A549 (cell line): ENCODE results near the gene MCOLN2. TPM values are rescaled to one million over a fixed set of nuclear protein-coding genes. Genes with fewer than 3 reads are reported as not detected.

ENCODE experiments used
- ATAC-seq, 2 experiments: fragments of 200-7000 bp in 1 of 2; fragments of >200 bp in 1 of 2; cut with Nextera tagmentation in 1 of 2; cut with Tn5 transposase in 1 of 2; 3 replicates each; pipeline versions ENCODE4 v1.8.0 to v1.9.1; 2018 to 2020; ENCODE audit warnings: mild to moderate bottlenecking in 1 of 2, moderate library complexity in 1 of 2
- CTCF ChIA-PET: fragments of 300-600 bp; sonication (Branson Sonifier 250); formaldehyde crosslinking; extraction: SDS; loops from one replicate; lab custom pipeline; 2021; ENCODE audit warnings: antibody characterized with exemption, inconsistent platforms; lab: Yijun Ruan, JAX
- POLR2A ChIA-PET: fragments of 350-600 bp; formaldehyde crosslinking; extraction: SDS; loops from one replicate; lab custom pipeline; 2021; ENCODE audit warnings: antibody characterized with exemption, inconsistent platforms; lab: Yijun Ruan, JAX
- DNase-seq, 2 experiments: peaks; one replicate each; pipeline versions ENCODE4 v3.0.0 to v3.0.0-alpha.2; 2011 to 2016; ENCODE audit warnings: low read depth in 1 of 2, low spot score in 1 of 2
- FAIRE-seq: peaks from 2 replicates; lab custom pipeline; 2011; peaks lifted over from hg19 to GRCh38; lab: Jason Lieb, UNC
- H3K27ac ChIP-seq, 2 experiments: fragments of >200 bp; sonication (Bioruptor Twin); formaldehyde crosslinking; 3 replicates each; pipeline ENCODE4 v1.5.1; 2016 to 2017
- H3K4me1 ChIP-seq: fragments of >200 bp; sonication (Bioruptor Twin); formaldehyde crosslinking; 3 replicates; pipeline ENCODE4 v1.6.1; 2016
- H3K4me2 ChIP-seq: fragments of >200 bp; sonication (Bioruptor Twin); formaldehyde crosslinking; 3 replicates; pipeline ENCODE4 v1.6.1; 2016
- H3K4me3 ChIP-seq: fragments of >200 bp; sonication (Bioruptor Twin); formaldehyde crosslinking; 3 replicates; pipeline ENCODE4 v1.5.1; 2016
- H3K9me3 ChIP-seq: fragments of >200 bp; sonication (Bioruptor Twin); formaldehyde crosslinking; 3 replicates; pipeline ENCODE4 v1.6.1; 2016
- CBX2 ChIP-seq: fragments of 200-600 bp; sonication (generic); IDR thresholded peaks from 2 replicates; pipeline ENCODE4 v1.6.1; 2016; ENCODE audit warnings: low read depth, mild to moderate bottlenecking, borderline replicate concordance
- CEBPB ChIP-seq, 2 experiments: fragments of >200 bp in 1 of 2; sonication (Bioruptor Twin) in 1 of 2; formaldehyde crosslinking in 1 of 2; IDR thresholded peaks; 2 replicates each; pipeline ENCODE4 v1.6.1; 2012 to 2016
- CHD2 ChIP-seq: fragments of 150-350 bp; IDR thresholded peaks from 2 replicates; pipeline ENCODE4 v1.6.1; 2014; ENCODE audit warnings: low read length; ENCODE audit not compliant: partially characterized antibody
- CHD4 ChIP-seq: fragments of 200-600 bp; sonication (generic); IDR thresholded peaks from 2 replicates; pipeline ENCODE4 v1.6.1; 2016; ENCODE audit warnings: antibody characterized with exemption, mild to moderate bottlenecking, borderline replicate concordance
- E2F6 ChIP-seq: IDR thresholded peaks from 2 replicates; pipeline ENCODE4 v1.6.1; 2012; ENCODE audit warnings: low read depth, borderline replicate concordance
- EP300 ChIP-seq, 2 experiments: fragments of >200 bp; sonication (Bioruptor Twin); formaldehyde crosslinking; IDR thresholded peaks; 2 replicates in 1 of 2; 3 replicates in 1 of 2; pipeline ENCODE4 v1.6.1; 2016 to 2017
- FOSL2 ChIP-seq, 2 experiments: fragments of 450-650 bp in 1 of 2; fragments of >200 bp in 1 of 2; sonication (Bioruptor Twin) in 1 of 2; formaldehyde crosslinking; IDR thresholded peaks; 2 replicates each; pipeline versions ENCODE4 v1.5.0 to v1.6.1; 2016 to 2020; ENCODE audit warnings: mild to moderate bottlenecking in 1 of 2, moderate library complexity in 1 of 2
- GATA3 ChIP-seq: IDR thresholded peaks from 2 replicates; pipeline ENCODE4 v1.6.1; 2012; ENCODE audit warnings: borderline replicate concordance
- HDAC2 ChIP-seq: fragments of 200-600 bp; sonication (generic); IDR thresholded peaks from 2 replicates; pipeline ENCODE4 v1.6.1; 2016
- HES2 ChIP-seq: fragments of >200 bp; sonication (Bioruptor Twin); formaldehyde crosslinking; IDR thresholded peaks from 2 replicates; pipeline ENCODE4 v1.6.1; 2016
- HOXA7 ChIP-seq: fragments of 250-450 bp; sonication (Bioruptor Pico); IDR thresholded peaks from 2 replicates; pipeline ENCODE4 v1.5.0; 2020; ENCODE audit warnings: mild to moderate bottlenecking, moderate library complexity
- HOXB13 ChIP-seq: fragments of 250-450 bp; sonication (Bioruptor Pico); IDR thresholded peaks from 2 replicates; pipeline ENCODE4 v1.5.0; 2020; ENCODE audit warnings: low read depth, mild to moderate bottlenecking, moderate library complexity
- JUN ChIP-seq, 2 experiments: fragments of >200 bp; sonication (Bioruptor Twin); formaldehyde crosslinking; IDR thresholded peaks; 2 replicates in 1 of 2; 3 replicates in 1 of 2; pipeline ENCODE4 v1.6.1; 2016 to 2017
- JUNB ChIP-seq: fragments of >200 bp; sonication (Bioruptor Twin); formaldehyde crosslinking; IDR thresholded peaks from 2 replicates; pipeline ENCODE4 v1.6.1; 2016
- KDM5A ChIP-seq: fragments of 200-600 bp; sonication (generic); IDR thresholded peaks from 2 replicates; pipeline ENCODE4 v1.6.1; 2016; ENCODE audit warnings: antibody characterized with exemption, mild to moderate bottlenecking
- MAFK ChIP-seq: fragments of 450-650 bp; IDR thresholded peaks from 2 replicates; pipeline ENCODE4 v1.6.1; 2014; ENCODE audit not compliant: partially characterized antibody
- MAX ChIP-seq: IDR thresholded peaks from 2 replicates; pipeline ENCODE4 v1.6.1; 2012
- MYC ChIP-seq: IDR thresholded peaks from 2 replicates; pipeline ENCODE4 v1.6.1; 2012; ENCODE audit warnings: mild to moderate bottlenecking, inconsistent platforms, low read length, improper control_type of control experiment, borderline replicate concordance
- NPAS2 ChIP-seq: fragments of 250-450 bp; sonication (Bioruptor Pico); IDR thresholded peaks from 2 replicates; pipeline ENCODE4 v1.8.0; 2022; ENCODE audit warnings: mild to moderate bottlenecking, moderate library complexity, borderline replicate concordance
- NR3C1 ChIP-seq: fragments of >200 bp; sonication (Bioruptor Twin); formaldehyde crosslinking; IDR thresholded peaks from 3 replicates; pipeline ENCODE4 v1.6.1; 2017
- PHF8 ChIP-seq: fragments of 200-600 bp; sonication (generic); IDR thresholded peaks from 2 replicates; pipeline ENCODE4 v1.6.1; 2016; ENCODE audit warnings: low read depth, mild to moderate bottlenecking, antibody characterized with exemption, moderate library complexity, borderline replicate concordance
- RCOR1 ChIP-seq: fragments of 150-350 bp; IDR thresholded peaks from 2 replicates; pipeline ENCODE4 v1.6.1; 2014; ENCODE audit warnings: antibody characterized with exemption, low read length, low read depth
- WGBS: methylation state at CpG from one replicate; pipeline ENCODE4 v1.1.6; 2017; ENCODE audit errors: missing lambda C conversion rate; 5-methylcytosine and 5-hydroxymethylcytosine counted together
- polyA plus RNA-seq, 4 experiments: library from polyadenylated mRNA; depleted of rRNA in 3 of 4; stranded (reverse); fragments of >200 nt; fragmentation: RNase III in 1 of 4; extraction: RNeasy Plus Mini Kit Qiagen cat#74134 plus additional on column Dnase treatment in 1 of 4; gene quantifications; 2 replicates in 3 of 4; 3 replicates in 1 of 4; pipeline ENCODE4 v1.2.3, GENCODE V29; 2011 to 2017
- TF ChIP-seq, protein P1 (sequence below): fragments of 450-650 bp; IDR thresholded peaks from 2 replicates; pipeline ENCODE4 v1.6.1; 2014; ENCODE audit warnings: antibody characterized with exemption

The MCOLN2 gene
- polyA plus RNA-seq, 2 of the 4 experiments (the other 2 are of a cell fraction): 3.1 to 4.6 TPM

DNA sequence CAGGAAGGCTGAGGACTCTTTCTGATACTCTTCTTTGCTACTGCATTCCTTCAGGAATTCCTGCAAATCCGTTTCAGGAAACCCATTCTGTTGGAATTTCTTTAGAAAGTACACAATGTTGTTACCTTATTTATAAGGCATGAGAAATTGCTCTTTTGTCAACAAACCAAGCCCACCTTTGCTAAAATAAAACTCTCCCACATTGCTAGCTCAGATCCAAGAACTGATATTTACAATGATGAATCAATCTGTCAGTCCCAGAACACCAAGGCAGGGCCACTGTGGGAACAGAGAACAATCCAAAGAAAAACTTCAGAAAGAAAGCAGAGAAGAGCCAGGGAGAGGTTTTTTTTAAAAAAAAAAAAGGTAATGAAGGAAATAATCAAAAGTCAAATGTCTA is 67.3 kb downstream of the MCOLN2 start:
- POLR2A ChIA-PET: no interaction called here
- ATAC-seq (no peak), FAIRE-seq (no peak), DNase-seq (no peak)
- Histone ChIP-seq H3K4me1 (no peaks in the 10 kb centered on the region), H3K4me2 (no peak overlapping the region), H3K4me3 (no peak overlapping the region), H3K9me3 (no peaks in the 10 kb centered on the region), H3K27ac (no peak overlapping the region)
- CTCF ChIA-PET: interaction anchor here (1.2 kb wide), 1 partner anchor 13 kb away, joined by 3 read pairs; no protein-coding TSS in a partner anchor
- 15% methylated on average over 1 of the region's 1 CpG for WGBS
- no peak for TF ChIP-seq CHD2
- no peak for TF ChIP-seq RCOR1
- no peak for TF ChIP-seq JUNB
- TF ChIP-seq KDM5A: no peak
- no peak for TF ChIP-seq FOSL2 (IDR thresholded peaks at IDR 0.05)
- no peak for TF ChIP-seq FOSL2 (CRISPR knock-in tag; IDR thresholded peaks at IDR 0.05)
- TF ChIP-seq CHD4: no peak
- no peak for TF ChIP-seq MYC
- no peak for TF ChIP-seq HOXA7 (CRISPR knock-in tag)
- no peak for TF ChIP-seq CBX2
- no peak for TF ChIP-seq GATA3
- TF ChIP-seq MAX: no peak
- TF ChIP-seq, protein P1, sequence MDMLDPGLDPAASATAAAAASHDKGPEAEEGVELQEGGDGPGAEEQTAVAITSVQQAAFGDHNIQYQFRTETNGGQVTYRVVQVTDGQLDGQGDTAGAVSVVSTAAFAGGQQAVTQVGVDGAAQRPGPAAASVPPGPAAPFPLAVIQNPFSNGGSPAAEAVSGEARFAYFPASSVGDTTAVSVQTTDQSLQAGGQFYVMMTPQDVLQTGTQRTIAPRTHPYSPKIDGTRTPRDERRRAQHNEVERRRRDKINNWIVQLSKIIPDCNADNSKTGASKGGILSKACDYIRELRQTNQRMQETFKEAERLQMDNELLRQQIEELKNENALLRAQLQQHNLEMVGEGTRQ: no peak
- no peak for TF ChIP-seq HDAC2
- no peak for TF ChIP-seq NR3C1
- no peak for TF ChIP-seq PHF8

GRCh38 chr1:84928979-84929378 is 67.9 kb downstream of the MCOLN2 start:
- no peaks in the 10 kb centered on the region for H3K9me3 ChIP-seq
- no peaks in the 10 kb centered on the region for H3K4me1 ChIP-seq
- no peak for FAIRE-seq
- ChIA-PET POLR2A (no interaction called here), CTCF (interaction anchor here (0.6 to 1.6 kb wide), 3 partner anchors 13 to 983 kb away, joined by 3 to 4 read pairs (median 3); no protein-coding TSS in a partner anchor)
- 64% methylated on average over 4 of the region's 4 CpGs for WGBS
- no peak overlapping the region for H3K27ac ChIP-seq
- no peak overlapping the region for H3K4me3 ChIP-seq
- TF ChIP-seq MAX (no peak), FOSL2 (IDR thresholded peaks at IDR 0.05) (no peak), FOSL2 (CRISPR knock-in tag; IDR thresholded peaks at IDR 0.05) (no peak), EP300 (IDR thresholded peaks at IDR 0.05) (no peak)
- no peak overlapping the region for H3K4me2 ChIP-seq
- no peak for DNase-seq
- no peak for ATAC-seq

- ATAC-seq: no peak
- H3K4me1 ChIP-seq: no peaks in the 10 kb centered on the region
- no peak overlapping the region for H3K4me2 ChIP-seq
- H3K4me3 ChIP-seq: no peak overlapping the region
- CTCF ChIA-PET: interaction anchor here (1.2 to 6.2 kb wide), 4 partner anchors 12 to 151 kb away, joined by 3 to 29 read pairs (median 4); no protein-coding TSS in a partner anchor
- FAIRE-seq: no peak
- no peak overlapping the region for H3K27ac ChIP-seq
- no peak for DNase-seq
- TF ChIP-seq JUN (IDR thresholded peaks at IDR 0.05) (no peak), CHD4 (no peak), HOXB13 (CRISPR knock-in tag) (no peak), GATA3 (no peak), MAFK (no peak), CEBPB (IDR thresholded peaks at IDR 0.05) (no peak), NPAS2 (CRISPR knock-in tag) (no peak), E2F6 (no peak), HES2 (no peak), NR3C1 (no peak)
- TF ChIP-seq, protein P1: no peak
- TF ChIP-seq, all 56 proteins: peak for 0
- no peaks in the 10 kb centered on the region for H3K9me3 ChIP-seq
- 49% methylated on average over 3 of the region's 3 CpGs for WGBS
- POLR2A ChIA-PET: no interaction called here
These were observed 73.6 kb downstream of the MCOLN2 start for GRCh38 chr1:84923317-84923716.
